Hepatocyte (in vitro differentiated cells): ENCODE measurements around the gene MYL11.

ENCODE experiments used
- EZH2phosphoT487 ChIP-seq: fragments of 200-600 bp; sonication (generic); IDR thresholded peaks from one replicate; pipeline ENCODE4 v1.6.1; 2018; ENCODE audit warnings: antibody characterized with exemption, mild to moderate bottlenecking, low read depth, moderate library complexity; ENCODE audit not compliant: unreplicated experiment, severe bottlenecking
- TF ChIP-seq, protein P1 (sequence below): fragments of 200-600 bp; sonication (generic); IDR thresholded peaks from 2 replicates; pipeline ENCODE4 v1.5.1; 2016; ENCODE audit warnings: antibody characterized with exemption, mild to moderate bottlenecking; ENCODE audit not compliant: poor library complexity

DNA sequence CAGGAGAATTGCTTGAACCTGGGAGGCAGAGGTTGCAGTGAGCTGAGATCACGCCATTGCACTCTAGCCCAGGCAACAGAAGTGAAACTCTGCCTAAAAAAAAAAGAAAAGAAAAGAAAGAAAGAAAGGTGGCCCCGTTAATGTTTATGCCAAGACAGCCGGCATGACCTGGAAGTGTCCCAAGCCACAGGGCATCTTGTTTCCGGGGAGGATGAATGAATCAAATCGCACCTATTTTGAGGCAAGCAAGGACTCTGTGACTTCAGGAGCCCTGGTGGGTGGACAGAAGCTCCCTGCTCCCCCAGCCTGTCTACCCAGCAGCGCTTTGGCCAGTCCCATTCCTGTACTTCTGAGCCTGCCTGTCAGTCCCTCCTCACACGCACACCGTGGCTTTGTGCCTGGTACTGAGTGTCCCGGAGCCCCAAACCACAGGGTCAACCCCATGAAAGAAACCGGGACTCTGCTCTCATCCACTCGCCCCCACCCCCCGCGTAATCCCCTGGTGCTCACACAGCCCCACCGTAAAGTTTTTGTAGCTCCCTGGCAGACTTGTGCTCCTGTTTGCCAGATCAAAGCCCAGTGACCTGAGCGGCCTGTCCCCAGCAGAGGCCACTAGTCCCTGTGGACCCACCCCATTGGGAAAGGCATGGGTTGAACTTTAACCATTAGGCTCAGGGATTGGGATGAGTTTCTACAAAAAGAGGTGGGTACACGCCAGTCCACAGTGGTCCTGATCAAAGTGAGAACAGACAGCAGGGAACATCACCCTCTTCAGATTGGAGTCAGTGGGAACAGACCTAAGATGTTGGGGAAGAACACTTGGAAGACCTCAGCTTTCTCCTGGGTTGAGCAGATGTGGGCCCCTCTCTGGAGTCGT lies 38.8 kb upstream of the MYL11 start:
- TF ChIP-seq, protein P1, sequence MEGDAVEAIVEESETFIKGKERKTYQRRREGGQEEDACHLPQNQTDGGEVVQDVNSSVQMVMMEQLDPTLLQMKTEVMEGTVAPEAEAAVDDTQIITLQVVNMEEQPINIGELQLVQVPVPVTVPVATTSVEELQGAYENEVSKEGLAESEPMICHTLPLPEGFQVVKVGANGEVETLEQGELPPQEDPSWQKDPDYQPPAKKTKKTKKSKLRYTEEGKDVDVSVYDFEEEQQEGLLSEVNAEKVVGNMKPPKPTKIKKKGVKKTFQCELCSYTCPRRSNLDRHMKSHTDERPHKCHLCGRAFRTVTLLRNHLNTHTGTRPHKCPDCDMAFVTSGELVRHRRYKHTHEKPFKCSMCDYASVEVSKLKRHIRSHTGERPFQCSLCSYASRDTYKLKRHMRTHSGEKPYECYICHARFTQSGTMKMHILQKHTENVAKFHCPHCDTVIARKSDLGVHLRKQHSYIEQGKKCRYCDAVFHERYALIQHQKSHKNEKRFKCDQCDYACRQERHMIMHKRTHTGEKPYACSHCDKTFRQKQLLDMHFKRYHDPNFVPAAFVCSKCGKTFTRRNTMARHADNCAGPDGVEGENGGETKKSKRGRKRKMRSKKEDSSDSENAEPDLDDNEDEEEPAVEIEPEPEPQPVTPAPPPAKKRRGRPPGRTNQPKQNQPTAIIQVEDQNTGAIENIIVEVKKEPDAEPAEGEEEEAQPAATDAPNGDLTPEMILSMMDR, result no peak
- TF ChIP-seq EZH2phosphoT487, result no peak
